ENCODE results near the gene ZNF491.
"Not testable (repeated sequence)": the region's sequence is repeated elsewhere in the genome, so short reads cannot be mapped to it uniquely, and the experiment has no call there.

The ZNF491 gene

DNA sequence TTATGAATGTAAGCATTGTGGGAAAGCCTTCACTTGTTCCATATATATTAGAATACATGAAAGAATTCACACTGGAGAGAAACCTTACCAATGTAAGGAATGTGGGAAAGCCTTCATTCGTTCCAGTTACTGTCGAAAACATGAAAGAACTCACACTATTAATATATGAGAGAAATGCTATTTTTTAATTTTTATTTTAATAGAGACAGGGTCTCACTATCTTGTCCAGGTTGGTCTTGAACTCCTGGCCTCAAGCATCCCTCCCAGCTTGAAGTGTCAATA lies 8.7 kb downstream of the ZNF491 start:
- no peak for DNase-seq

DNA sequence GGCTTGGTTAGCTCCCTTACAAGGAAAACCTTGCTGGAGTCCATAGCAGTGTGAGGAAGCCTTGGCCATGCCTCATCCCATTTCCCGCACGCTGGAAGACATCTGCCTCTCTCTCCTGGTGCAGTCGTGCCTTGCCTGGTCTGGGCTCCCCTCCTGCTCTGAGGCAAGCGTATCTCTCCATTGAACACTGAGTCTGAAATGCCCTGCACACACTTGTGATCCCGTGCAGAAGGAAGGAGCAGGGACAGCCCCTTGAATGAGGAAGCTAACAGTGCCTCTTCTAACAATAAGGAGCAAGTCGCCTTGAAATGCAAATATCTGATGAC lies 15.3 kb downstream of the ZNF491 start:
- DNase-seq = no peak

DNA sequence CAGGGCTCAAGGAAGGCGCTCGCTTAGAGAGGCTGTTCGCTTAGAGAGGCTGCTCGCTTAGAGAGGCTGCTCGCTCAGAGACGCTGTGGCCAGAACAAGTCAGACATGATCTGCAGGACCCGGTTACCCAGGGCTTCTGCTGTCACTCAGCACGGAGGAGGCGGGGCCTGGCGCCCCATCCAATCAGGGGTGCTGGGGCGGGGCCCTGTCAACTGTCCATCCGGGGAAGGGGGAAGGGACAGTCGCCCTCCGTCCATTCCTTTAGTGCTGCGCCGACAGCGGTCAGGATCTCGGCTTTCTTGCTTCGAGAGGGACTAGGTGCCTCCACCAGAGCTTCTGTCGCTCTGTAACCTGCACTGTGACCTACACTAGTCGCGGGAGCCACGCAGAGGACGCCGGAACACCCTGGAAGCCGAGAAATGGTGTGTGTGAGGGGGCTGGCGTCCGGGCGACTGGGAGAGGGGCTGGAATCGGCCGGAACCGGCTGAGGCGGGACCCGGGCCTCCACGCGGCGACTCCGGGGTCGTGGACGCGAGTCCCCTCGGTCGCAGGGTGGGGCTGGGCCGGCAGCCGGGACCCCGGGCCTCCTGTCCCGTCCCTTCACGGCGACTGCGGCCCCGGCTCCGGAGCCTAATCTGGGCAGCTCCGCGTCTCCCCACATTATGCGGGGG lies 15.8 kb downstream of the ZNF491 start, which contains the start of gene ZNF440:
Gene ZNF440 (plus strand): TSS at position 245 of the 671 bp plus-strand sequence. CDS start 175 bp downstream, at position 420.
- no peak for DNase-seq

DNA sequence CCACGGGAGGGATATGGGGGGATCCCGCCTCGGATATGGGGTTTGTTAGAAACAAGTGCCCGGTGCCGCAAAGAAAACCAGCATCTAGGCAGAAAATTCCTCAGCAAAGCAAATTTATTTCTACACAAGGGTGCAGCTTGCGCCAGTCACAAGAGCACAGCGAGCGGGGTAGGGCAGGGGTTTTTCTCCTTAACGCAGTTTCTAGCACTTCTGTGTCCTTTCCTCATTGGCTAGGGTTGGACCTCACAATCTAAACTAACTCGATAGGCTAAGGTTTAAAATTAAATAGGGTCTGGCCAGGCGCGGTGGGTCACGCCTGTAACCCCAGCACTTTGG lies 16.3 kb downstream of the ZNF491 start:
- no peak for DNase-seq

DNA sequence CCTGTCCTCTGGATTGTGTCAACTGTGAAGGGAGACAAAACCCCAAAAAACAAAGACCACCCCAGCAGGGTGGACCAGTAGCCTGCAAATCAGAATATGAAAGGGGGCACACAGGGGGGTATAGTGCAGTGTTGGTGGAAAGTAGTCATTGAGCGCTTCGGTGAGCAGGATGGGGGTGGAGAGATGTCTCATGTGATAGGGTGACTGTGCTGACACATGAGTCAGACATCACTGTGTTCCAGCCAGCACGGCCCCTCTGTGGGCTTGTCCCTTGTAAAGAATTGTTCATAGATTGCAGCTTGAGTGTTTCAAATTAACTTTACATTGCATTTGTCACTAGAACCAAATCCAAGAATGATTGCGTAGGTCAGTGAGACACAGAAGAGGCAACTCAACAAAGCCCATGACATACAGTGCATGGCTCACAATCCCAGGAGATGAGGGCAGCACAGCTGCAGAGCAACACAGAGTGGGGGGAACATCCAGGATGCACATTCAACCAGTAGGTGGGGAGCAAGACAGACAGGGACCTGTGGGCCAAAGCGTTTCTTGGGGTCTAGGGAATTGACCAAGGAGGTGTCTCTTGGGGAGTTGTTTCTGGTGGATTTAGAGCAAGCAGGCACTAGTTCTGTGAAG lies 23.3 kb downstream of the ZNF491 start:
- no peak for DNase-seq

DNA sequence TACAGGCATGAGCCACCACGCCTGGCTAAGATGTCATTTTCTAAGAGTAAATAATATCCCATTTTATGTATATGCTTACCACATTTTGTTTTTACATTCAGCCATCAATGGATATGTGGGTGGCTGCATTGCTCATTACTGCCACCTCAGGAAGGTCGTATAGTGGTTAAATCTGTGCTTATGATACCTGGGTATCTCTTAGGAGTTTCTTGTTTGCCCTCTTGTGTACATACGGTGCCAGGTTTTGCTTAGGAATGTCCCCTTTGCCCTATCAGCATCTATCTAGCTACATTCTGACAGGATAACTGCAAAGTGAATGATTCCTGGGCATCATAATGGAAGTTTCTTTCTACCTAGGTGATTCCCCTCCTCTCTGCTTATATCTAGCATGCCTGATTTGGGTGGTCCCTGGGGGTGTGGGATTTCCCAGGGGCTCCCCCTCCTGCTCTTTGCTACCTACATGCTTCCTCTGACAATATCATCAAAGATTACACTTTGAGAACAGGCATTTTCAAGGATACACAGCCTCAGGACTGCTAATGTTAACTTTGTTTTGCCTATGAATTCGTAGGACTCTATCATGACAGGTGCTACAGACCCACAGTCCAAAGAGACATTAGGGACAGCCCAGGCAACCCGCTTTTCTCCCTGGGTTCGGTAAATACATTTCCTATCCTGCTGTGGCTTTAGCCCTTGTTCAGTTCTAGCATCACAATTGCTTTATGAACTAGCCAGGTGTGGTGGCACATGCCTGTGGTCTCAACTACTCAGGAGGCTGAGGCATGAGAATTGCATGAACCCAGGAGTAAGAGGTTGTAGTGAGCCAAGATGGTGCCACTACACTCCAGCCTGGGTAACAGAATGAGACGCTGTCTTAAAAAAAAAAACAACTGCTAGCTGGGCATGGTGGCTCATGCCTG lies 30.9 kb downstream of the ZNF491 start:
- not testable (repeated sequence) for DNase-seq

DNA sequence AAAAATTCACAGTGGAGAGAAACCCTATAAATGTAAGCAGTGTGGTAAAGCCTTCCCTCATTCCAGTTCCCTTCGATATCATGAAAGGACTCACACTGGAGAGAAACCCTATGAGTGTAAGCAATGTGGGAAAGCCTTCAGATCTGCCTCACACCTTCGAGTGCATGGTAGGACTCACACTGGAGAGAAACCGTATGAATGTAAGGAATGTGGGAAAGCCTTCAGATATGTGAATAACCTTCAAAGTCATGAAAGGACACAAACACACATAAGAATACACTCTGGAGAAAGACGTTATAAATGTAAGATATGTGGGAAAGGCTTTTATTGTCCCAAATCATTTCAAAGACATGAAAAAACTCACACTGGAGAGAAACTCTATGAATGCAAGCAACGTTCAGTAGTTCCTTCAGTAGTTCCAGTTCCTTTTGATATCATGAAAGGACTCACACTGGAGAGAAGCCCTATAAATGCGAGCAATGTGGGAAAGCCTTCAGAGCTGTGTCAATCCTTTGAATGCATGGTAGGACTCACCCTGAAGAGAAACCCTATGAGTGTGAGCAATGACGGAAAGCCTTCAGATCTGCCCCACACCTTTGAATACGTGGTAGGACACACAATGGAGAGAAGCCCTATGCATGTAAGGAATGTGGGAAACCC lies 34.1 kb downstream of the ZNF491 start:
- no peak for DNase-seq

DNA sequence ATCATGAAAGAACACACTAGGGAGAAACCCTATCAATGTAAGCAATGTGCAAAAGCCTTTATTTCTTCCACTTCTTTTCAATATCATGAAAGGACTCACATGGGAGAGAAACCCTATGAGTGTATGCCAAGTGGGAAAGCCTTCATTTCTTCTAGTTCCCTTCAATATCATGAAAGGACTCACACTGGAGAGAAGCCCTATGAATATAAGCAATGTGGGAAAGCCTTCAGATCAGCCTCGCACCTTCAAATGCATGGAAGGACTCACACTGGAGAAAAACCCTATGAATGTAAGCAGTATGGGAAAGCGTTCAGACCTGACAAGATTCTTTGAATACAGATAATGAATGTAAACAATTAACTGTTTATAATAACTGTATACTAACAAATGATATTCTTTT lies 35.2 kb downstream of the ZNF491 start:
- no peak for DNase-seq

DNA sequence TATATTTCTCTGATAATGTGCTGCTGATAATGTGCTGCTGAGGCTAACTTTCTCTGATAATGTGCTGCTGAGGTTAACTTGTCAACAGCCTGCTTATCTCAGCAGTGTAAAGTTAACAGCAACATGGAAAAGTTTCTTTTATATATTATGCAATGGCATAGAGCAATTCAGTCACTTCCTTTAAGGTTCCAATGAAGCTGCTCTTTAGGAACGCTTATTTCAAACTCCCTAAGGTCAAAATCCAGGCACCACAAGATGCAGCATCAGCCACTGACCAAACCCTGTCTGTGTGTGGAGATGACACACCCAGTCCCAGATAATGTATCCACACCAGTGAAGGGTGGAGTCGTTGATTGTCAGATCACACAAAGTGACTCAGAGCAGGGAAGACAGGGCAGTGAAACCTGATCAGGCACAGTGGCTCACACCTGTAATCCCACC lies 37.3 kb downstream of the ZNF491 start:
- DNase-seq = not testable (repeated sequence)

DNA sequence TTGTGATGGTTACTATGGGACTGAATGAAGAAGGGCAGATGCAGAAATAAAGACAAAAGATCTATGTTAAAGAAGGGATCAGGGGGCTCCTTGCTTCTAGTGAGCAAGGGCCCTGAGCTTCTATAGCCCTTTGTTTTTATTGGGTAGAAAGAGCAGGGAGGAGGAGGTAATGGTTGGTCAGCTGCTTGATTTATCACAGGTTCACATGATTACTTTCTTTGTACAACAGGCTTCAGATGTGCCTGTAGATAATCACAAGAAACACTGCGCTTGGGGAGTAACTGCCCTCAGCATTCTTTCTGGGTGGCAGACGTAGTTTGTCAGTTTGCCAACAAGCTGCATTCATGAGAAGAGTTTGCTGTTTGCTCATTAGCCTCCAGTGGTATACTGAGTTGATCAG lies 45.4 kb downstream of the ZNF491 start:
- no peak for DNase-seq

DNA sequence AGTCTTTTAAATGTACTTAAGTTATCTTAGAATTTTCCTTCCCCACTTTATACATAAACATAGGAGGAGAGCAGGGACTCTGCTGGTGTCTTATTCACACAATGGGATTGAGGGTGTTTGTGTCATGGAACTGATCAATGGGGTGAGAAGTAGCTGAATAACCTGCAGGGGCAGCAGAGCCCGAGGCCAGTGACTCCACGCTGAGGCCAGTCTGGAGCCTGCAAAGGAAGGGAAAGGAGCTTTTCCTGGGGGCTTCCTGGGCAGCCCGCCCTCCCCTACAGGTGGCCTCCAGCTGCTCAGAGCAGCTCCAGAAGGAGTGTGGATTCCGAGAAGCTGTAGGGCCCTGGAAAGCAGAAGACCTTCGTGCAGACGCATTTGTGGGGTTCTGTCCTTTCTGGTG lies 49.3 kb downstream of the ZNF491 start:
- not testable (repeated sequence) for DNase-seq

DNA sequence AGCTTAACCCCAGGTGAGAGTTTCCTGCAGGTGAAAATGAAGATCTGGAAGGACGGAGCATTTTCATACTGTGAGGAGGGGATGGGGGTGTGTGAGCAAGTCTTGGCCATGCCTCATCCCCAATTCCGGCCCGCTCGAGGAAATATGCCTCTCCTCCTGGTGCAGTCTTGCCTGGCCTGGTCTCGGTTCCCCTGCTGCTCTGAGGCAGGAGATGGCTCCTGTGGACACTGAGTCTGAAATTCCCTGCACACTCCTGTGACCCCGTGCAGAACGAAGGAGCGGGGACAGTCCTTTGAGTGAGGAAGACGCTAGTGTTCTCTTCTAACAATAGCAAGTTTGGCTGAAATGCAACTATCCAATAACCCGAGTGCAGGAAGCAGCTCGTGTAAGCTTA lies 49.9 kb downstream of the ZNF491 start:
- no peak for DNase-seq

DNA sequence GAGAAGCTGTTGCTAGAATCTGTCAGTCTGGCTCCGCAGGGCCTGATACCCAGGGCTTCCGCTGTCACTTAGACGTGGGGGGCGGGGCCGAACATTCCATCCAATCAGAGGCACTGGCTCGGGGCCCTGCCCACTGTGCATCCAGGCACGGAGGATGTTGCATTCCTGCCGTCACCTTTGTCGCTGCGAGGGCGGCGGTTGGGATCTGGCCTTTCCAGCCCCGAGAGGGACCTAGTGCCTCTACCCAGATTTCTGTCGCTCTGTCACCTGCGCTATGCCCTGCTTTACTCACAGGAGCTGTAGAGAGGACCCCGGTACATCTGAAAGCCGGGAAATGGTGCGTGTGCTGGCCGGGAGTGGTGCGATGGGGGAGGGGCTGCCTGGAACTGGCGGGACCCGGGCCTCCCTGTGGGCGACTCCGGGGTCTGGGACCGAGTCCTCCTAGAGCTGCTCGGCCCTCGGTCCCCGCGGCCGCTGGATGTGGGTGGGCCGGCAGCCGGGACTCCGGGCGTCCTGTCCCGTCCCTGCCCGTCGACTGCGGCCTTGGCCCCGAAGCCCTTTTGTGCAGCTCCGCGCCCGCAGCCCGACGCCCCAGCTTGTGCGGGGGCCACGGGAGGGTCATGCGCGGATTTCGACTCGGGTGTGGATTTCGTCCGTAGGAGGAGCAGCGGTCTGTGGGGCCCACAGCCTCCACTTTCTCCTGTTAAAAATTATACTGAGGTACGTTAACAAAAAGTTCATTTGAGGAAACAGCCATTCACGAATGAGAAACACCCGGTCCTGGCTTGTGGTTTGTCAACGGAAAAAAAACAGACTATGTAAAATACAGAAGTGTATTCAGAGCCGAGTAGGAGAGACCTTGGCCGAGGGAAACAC lies 50.5 kb downstream of the ZNF491 start, which contains the start of gene ZNF439:
Gene ZNF439 (plus strand): TSS at position 133 of the 876 bp plus-strand sequence. CDS start 142 bp downstream, at position 275.
- DNase-seq = no peak

DNA sequence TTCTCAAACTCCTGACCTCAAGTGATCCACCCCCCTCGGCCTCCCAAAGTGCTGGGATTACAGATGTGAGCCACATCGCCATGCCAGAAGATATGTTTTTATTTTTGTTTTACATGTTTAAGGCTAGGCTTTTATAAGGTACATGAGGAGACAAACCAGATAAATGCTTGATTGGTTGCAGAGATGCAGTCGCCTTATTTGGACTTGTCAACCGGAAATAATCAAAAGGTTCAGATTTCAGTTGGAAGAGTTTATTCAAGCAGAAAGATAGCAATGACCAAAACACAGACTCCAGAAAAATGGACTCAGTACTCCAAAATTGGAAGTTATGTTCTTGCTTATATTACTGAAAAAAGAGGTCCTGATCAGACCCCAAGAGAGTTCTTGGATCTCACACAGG lies 52.0 kb downstream of the ZNF491 start:
- not testable (repeated sequence) for DNase-seq

DNA sequence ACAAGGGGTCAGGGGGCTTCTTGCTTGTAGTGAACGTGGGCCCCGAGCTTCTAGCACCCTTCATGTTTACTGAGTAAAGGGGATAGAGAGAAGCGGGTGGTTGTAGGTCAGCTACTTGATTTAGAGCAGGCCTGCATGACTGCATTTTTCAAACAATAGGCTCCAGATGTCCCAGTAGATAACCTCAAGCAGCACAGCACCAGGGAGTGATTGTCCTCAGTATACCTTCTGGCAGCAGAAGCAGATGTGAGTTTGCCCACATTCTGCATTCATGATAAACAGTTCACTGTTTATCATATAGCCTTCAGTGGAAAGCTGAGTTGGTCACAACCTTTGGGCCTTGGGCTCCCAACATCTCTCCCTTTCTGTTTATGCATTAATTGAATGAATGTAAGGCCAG lies 55.0 kb downstream of the ZNF491 start:
- DNase-seq = no peak

DNA sequence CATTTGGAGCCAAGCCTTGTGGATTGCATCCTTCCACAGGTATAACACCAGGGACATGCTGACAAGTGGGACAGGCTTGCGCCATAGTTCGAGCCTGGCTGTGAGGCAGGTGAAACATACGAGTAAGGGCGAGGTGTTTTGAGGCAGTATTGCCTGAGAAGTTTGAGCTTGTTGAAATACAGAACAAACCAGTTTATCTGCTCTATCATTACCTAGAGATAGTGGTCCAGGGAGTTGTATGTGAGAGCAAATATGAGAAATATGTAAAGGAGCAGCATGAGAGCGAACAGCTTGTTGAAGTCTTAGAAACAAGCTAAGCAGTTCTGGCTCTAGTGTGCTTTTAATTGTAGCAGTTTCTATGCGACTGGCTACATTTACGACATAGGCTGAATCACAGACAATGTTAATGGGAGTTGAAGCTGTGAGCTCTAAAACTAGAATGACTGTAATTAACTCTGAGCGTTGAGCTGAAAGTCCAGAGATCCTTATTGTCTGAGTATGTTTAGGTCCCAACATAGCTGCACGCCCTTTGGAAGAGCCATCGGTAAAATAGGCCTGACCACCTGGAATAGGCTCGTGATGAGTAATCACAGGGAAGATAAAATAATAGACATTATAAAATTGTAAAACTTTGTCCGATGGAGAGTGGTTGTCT lies 58.4 kb downstream of the ZNF491 start:
- no peak for DNase-seq

Measured in NCI-H1694 treated with DMSO at 0.1 percent for 48 hours (cell line).